Chondrocyte (in vitro differentiated cells): ENCODE measurements around the gene ANXA4. TPM values are rescaled to one million over a fixed set of nuclear protein-coding genes. Genes with fewer than 3 reads are reported as not detected.
"Not testable (repeated sequence)": the region's sequence is repeated elsewhere in the genome, so short reads cannot be mapped to it uniquely, and the experiment has no call there.

Experiments used
- DNase-seq: peaks from one replicate; pipeline ENCODE4 v3.0.0; 2021; ENCODE audit warnings: mixed read lengths, low spot score
- H3K27ac Mint-ChIP-seq: one replicate; pipeline ENCODE4 v1.8.0; 2021; ENCODE audit warnings: mild to moderate bottlenecking, moderate library complexity, mixed read lengths; ENCODE audit not compliant: unreplicated experiment
- H3K27me3 Mint-ChIP-seq: 2 replicates; pipeline ENCODE4 v1.8.0; 2021; ENCODE audit warnings: low read depth, mixed read lengths
- H3K36me3 Mint-ChIP-seq: 2 replicates; pipeline ENCODE4 v1.8.0; 2021; ENCODE audit warnings: low read depth, mixed read lengths
- H3K4me1 Mint-ChIP-seq: 2 replicates; pipeline ENCODE4 v1.8.0; 2021; ENCODE audit warnings: low read depth, mild to moderate bottlenecking, mixed read lengths
- H3K4me3 Mint-ChIP-seq: one replicate; pipeline ENCODE4 v1.8.0; 2021; ENCODE audit warnings: mild to moderate bottlenecking, moderate library complexity, mixed read lengths; ENCODE audit not compliant: unreplicated experiment
- H3K9me3 Mint-ChIP-seq: 2 replicates; pipeline ENCODE4 v1.8.0; 2021; ENCODE audit warnings: low read depth, mixed read lengths
- total RNA-seq: library from RNA; stranded (reverse); gene quantifications from 3 replicates; pipeline ENCODE4 v1.2.1, GENCODE V29; 2021
- TF ChIP-seq, protein P1 (sequence below): fragments of 200-600 bp; sonication (generic); IDR thresholded peaks from 2 replicates; pipeline ENCODE4 v1.5.0; 2021; ENCODE audit warnings: antibody characterized with exemption, mild to moderate bottlenecking, moderate library complexity

ANXA4 gene
- total RNA-seq, 1 donor from 2014 or later: 99.0 TPM

DNA sequence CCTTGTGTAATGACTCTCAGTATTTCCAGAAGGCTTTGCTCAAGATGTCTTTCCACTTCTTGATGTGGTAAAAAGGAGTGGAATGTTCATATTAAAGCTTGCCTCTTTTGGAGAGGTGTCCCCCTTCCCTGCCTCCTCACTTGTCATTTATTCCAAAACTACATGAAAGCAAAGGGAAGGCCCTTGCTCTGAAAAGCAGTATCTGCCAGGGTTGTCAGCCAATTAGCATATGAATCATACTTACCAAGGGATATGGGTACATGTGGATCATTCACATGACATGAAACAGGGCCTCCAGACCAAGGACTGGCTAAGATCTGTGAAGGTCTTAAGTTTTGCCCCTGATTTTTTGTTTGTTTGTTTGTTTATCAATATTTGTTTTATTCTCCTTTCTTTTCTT is 31.3 kb downstream of the ANXA4 start:
- TF ChIP-seq, protein P1, sequence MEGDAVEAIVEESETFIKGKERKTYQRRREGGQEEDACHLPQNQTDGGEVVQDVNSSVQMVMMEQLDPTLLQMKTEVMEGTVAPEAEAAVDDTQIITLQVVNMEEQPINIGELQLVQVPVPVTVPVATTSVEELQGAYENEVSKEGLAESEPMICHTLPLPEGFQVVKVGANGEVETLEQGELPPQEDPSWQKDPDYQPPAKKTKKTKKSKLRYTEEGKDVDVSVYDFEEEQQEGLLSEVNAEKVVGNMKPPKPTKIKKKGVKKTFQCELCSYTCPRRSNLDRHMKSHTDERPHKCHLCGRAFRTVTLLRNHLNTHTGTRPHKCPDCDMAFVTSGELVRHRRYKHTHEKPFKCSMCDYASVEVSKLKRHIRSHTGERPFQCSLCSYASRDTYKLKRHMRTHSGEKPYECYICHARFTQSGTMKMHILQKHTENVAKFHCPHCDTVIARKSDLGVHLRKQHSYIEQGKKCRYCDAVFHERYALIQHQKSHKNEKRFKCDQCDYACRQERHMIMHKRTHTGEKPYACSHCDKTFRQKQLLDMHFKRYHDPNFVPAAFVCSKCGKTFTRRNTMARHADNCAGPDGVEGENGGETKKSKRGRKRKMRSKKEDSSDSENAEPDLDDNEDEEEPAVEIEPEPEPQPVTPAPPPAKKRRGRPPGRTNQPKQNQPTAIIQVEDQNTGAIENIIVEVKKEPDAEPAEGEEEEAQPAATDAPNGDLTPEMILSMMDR: no peak
- Mint-ChIP-seq H3K4me1 (peaks cover 71% of the 10 kb centered on the region), H3K36me3 (no peaks in the 10 kb centered on the region), H3K4me3 (no peak overlapping the region), H3K27ac (peak overlapping the region; percentile 95), H3K27me3 (no peaks in the 10 kb centered on the region), H3K9me3 (no peaks in the 10 kb centered on the region)
- no peak for DNase-seq

DNA sequence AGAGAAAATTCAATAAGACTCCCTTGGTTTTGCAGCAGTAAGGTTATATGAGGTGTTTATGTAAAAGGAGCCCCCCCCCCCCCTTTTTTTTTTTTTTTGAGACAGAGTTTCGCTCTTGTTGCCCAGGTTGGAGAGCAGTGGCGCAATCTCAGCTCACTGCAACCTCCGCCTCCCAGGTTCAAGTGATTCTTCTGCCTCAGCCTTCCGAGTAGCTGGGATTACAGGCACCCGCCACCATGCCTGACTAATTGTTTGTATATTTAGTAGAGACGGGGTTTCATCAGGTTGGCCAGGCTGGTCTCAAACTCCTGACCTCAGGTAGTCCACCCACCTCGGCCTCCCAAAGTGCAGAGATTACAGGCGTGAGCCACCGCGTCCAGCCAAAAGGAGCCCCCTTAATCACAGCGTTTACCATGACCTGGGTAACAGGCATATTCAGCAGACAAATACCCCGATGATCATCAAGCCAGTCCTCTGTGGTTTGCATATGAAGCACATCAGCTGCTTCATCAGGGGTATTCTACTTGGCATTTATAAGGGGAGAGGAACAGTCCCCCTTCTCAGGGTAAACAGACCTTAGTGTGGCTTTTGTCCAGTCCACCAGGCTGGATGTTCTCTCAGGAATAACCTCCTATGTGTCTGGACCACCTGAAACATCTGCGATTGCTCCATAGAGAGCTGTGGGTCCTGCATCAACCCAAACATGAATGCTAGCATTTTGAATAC is 32.5 kb downstream of the ANXA4 start:
- H3K36me3 Mint-ChIP-seq: not testable (repeated sequence)
- H3K27ac Mint-ChIP-seq: peak overlapping the region; percentile 84

DNA sequence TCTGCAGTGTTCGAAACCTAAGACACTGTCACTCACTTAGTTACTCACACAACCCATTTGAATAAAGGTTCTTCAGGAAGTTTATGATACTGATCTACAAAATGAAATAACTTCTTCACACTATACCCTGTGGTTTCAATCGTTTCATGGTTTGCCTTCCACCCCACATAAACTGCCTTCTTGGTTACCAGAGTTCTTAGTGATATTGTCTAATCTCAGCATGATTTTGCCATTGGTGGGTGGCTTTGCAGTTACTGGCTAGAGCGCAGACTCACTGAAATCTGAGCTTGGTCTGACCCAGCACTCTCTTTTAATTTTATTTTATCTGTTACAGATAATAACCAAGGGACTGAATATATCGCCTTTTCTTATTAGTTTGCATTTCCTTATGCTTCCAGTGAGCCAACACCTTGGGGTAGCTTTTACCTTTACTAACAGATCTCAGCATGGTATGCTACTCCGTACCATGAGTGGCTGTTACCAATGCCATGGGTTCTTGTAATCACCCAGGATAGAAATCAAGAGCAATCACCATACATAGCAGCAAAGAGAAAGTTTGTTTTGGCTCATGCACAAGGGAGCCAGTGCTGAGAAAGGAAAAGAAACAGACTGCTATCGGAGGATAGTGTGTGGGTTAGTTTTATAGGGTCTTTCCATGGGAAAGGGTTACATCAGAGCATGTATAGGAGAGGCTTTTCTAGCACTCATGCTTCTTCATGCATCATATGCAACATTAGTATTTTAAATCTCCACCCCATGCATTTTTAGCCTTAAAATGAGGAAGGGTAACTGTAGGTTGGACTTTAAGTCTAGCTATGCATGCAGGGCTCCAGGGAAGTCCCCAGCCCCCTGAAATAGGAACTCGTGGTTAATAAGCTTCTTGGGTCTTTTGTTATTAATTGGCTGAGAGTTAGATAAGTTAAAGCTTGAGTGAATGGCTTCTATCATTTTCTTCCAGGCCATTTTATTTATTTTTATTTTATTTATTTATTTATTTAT is 33.3 kb downstream of the ANXA4 start:
- TF ChIP-seq, protein P1: no peak
- Mint-ChIP-seq H3K27me3 (no peaks in the 10 kb centered on the region), H3K9me3 (no peaks in the 10 kb centered on the region), H3K4me1 (peaks cover 59% of the 10 kb centered on the region), H3K36me3 (no peaks in the 10 kb centered on the region), H3K4me3 (no peak overlapping the region), H3K27ac (peak overlapping the region; percentile 84)
- no peak for DNase-seq

More for the DNA sequence above, 32.5 kb downstream of the ANXA4 start:
- not testable (repeated sequence) for DNase-seq, H3K27me3 Mint-ChIP-seq, H3K4me3 Mint-ChIP-seq, H3K9me3 Mint-ChIP-seq
- H3K4me1 Mint-ChIP-seq: peaks cover 62% of the 10 kb centered on the region

DNA sequence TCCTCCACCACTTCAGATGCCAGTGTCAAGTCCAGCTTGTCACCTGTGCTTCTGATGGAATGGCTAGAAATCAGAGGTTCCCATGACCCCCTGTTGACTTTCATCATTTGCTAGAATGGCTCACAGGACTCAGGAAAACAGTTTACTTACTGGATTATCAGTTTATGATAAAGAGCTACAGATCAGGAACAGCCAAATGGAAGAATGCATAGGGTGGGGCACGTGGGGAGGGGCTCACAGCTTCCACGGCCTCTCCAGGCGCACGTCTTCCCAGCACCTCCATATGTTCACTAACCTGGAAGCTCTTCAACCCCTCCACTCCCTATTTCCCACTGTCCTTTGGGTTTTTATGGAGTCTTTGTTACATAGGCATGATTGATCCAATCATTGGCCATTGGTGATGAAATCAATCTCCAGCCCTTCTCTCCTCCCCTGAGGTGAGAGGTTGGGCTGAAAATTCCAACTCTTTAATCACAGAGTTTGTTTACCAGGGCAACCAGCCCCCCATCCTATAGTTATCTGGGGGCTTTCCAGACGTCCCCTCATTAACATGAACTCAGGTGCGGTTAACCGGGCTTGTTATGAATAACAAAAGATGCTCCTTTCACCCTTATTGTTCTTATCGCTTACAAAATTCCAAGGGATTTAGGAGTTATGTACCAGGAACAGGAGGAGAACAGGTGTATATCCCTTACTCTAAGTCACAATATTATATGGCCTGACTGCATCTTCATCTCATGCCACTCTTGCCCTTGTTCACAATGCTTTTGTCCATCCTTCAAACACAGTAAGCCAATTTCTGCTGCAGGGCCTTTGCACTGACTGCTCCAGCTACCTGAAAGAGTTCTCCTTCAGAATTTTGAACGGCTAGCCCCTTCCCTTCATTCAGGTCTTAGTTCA is 35.2 kb downstream of the ANXA4 start:
- H3K9me3 Mint-ChIP-seq: no peaks in the 10 kb centered on the region
- no peak overlapping the region for H3K27ac Mint-ChIP-seq
- no peak overlapping the region for H3K4me3 Mint-ChIP-seq
- no peaks in the 10 kb centered on the region for H3K36me3 Mint-ChIP-seq
- DNase-seq: no peak
- H3K27me3 Mint-ChIP-seq: no peaks in the 10 kb centered on the region
- H3K4me1 Mint-ChIP-seq: peaks cover 62% of the 10 kb centered on the region
- TF ChIP-seq, protein P1: no peak

DNA sequence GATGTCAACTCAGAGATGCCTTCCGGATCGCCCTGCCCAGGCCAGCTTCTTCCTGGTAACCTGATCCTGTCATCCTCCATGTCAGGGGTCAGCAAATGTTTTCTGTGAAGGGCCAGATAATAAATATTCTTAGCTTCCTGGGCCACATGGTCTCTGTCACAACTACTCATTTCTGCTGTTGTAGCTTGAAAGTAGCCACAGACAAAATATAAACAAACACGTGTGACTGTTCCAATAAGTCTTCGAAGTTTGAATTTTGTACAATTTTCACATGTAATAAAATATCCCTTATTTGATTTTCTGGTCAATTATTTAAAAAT is 35.8 kb downstream of the ANXA4 start:
- Mint-ChIP-seq H3K4me1 (peaks cover 58% of the 10 kb centered on the region), H3K9me3 (no peaks in the 10 kb centered on the region), H3K36me3 (peaks cover 1% of the 10 kb centered on the region), H3K4me3 (no peak overlapping the region), H3K27ac (no peak overlapping the region), H3K27me3 (no peaks in the 10 kb centered on the region)
- no peak for DNase-seq
- TF ChIP-seq, protein P1: no peak
